HG02981 (cell line): Measurements from ENCODE around the gene KRTAP5-4.
"Not testable (repeated sequence)": the region's sequence is repeated elsewhere in the genome, so short reads cannot be mapped to it uniquely, and the experiment has no call there.

Experiments used
- ATAC-seq: cut with Tn5 transposase; IDR thresholded peaks from one replicate; pipeline ENCODE4 v1.9.1; 2021; ENCODE audit warnings: mild to moderate bottlenecking, moderate library complexity; ENCODE audit not compliant: unreplicated experiment

The KRTAP5-4 gene, protein sequence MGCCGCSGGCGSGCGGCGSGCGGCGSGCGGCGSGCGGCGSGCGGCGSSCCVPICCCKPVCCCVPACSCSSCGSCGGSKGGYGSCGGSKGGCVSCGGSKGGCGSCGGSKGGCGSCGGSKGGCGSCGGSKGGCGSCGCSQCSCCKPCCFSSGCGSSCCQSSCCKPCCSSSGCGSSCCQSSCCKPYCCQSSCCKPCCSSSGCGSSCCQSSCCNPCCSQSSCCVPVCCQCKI

GRCh38 chr11:1622086-1622485, at the start of gene KRTAP5-4:
KRTAP5-4 (minus strand) TSS chr11:1622138; CDS start chr11:1622093, 45 bp downstream.
- no peak for ATAC-seq

GRCh38 chr11:1671658-1672057, 49.7 kb upstream of the KRTAP5-4 start:
- no peak for ATAC-seq

DNA sequence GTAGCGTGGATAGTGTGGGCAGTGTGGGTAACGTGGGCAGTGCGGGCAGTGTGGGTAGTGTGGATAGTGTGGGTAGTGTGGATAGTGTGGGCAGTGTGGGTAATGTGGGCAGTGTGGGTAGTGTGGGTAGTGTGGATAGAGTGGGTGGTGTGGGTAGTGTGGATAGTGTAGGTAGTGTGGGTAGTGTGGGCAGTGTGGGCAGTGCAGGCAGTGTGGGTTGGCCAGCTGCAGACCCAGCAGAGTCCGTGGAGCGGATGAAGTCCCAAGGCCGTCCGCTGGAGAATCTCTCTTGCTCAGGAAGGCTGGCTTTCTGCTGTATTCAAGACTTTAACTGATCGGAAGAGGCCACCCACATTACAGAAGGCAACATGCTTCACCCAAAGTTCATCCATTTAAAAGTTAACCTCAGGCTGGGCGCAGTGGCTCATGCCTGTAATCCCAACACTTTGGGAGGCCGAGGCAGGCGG, 49.0 kb upstream of the KRTAP5-4 start:
- no peak for ATAC-seq

DNA sequence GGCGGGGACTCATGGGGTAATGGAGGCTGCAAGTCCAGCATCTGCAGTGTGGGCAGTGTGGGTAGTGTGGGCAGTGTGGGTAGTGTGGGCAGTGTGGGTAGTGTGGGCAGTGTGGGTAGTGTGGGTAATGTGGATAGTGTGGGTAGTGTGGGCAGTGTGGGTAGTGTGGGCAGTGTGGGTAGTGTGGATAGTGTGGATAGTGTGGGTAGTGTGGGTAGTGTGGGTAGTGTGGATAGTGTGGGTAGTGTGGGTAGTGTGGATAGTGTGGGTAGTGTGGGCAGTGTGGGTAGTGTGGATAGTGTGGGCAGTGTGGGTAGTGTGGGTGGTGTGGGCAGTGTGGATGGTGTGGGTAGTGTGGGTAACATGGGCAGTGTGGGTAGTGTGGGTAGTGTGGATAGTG, 48.5 kb upstream of the KRTAP5-4 start:
- not testable (repeated sequence) for ATAC-seq

- ATAC-seq = no peak
These were observed 47.7 kb upstream of the KRTAP5-4 start for GRCh38 chr11:1669546-1670218.

GRCh38 chr11:1668911-1669473, 47.1 kb upstream of the KRTAP5-4 start:
- no peak for ATAC-seq

DNA sequence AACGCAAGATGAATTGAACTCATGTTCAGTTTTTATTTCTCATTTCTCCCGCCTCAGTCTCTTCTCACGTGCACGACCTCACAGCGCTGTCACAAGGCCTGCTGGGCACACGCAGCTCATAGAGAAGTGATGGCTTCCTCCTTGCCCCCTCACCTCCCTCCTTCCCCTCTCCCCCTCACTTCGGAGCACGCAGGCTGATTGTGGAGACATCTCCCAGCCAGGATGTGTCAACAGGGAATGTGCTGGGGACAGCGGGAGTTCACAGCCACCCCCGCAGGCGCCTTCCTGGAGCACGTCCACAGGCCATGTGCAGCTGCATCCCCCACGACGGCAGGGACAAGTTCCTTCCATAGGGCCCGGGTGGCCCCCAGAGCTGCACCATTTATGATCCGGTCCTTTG, 46.0 kb upstream of the KRTAP5-4 start:
- no peak for ATAC-seq

DNA sequence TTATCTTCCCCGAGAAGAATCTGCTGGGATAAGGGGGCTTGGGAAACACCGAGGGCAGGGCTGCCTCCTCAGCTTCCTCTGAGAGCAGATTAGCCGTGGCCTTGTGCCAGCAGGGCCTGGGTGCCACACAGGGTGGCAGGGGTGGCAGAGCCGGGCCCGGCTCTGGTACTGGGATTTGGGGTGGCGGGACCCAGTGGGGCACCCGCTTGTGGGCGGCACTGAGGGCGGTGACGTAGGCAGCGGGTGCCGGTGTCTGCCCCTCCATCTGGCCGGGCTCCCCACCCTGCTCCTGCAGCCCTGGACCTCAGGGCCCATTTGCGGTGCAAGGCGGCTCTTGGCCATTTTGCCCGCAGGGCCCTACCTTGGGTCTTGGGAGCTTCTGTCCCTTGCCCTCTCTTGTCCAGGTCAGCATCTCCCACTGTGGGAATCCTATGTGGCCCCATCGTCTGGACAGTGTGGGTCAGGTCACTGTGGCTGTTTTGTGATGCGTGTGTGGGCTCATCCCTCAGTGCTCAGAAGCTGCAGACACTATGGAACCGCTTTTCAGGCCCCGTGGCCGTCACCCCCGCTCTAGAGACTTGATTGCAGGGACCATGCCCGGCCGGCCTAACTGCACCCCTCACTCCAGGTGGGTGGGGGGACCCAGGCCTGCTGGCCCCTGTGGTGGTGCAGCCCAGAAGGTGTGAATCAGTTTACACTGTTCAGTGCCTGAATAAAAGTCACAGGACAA, 45.3 kb upstream of the KRTAP5-4 start:
- ATAC-seq = no peak

GRCh38 chr11:1665313-1665712, 43.4 kb upstream of the KRTAP5-4 start:
- no peak for ATAC-seq

DNA sequence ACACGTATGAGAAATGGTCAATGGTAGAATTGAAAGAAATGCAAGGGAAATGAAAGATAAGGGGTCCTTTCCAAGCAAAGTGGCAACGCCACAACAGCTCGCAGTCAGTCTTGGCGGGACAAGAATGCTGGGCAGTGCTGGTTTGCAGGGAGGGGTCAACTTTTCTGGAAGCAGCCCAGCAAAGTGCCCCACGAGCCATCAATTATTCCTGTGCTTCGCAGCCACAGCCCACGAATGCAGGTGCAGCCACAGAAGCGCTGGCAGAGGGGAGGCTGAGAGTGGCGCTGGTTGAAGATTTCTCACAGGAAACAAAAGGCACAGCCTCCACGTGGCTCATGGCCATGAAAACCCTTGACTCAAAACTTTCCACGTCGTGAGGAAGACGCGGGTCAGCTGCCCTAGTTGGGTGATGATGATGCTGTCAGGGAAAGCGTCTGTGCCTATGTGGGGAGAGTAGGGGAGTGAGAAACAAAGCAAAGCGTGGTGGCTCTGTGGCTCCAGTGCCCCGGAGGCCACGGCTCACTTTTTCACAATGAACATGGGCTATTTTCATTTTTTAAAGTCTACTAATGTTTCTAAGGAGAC, 40.9 kb upstream of the KRTAP5-4 start:
- not testable (repeated sequence) for ATAC-seq

GRCh38 chr11:1661454-1662269, 39.7 kb upstream of the KRTAP5-4 start:
- ATAC-seq = not testable (repeated sequence)

DNA sequence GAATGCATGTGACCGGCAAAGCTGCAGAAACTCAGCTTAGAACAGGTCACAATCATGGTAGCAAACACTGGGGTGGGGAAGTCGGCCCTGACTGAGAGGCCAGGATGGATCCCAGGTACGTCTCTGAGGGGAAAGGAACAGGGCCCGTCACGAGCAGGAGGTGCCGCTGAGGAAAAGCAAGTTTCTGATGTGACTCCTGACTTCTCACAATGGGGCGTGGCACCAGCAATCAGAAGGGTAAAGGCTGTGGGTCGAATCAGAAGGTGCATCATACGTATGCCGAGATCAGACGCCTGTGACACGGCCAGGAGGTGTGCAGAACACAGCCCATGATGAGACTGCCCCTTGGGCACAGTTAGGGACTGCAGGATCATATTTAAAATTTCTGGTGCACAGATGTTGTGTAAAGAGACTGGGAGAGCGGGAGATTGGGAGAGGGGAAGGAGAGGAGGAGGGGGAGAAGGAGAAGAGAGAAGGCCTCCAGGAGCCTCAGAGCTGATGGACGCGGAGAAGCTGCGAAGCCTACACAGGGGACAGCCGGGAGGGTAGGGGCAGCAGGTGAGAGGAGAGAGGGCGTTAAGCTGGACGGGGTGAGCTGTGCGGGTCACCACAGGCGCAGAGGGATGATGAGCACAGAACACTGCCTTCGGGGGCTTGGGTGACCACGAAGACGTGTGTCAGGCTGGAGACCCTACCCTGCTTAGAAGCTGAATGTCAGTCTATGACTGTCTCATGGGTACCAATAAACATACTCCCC, 38.4 kb upstream of the KRTAP5-4 start:
- no peak for ATAC-seq

- no peak for ATAC-seq
These were observed 37.6 kb upstream of the KRTAP5-4 start for GRCh38 chr11:1659506-1659905.

- ATAC-seq = no peak
These were observed 34.7 kb upstream of the KRTAP5-4 start for GRCh38 chr11:1656670-1657069.

DNA sequence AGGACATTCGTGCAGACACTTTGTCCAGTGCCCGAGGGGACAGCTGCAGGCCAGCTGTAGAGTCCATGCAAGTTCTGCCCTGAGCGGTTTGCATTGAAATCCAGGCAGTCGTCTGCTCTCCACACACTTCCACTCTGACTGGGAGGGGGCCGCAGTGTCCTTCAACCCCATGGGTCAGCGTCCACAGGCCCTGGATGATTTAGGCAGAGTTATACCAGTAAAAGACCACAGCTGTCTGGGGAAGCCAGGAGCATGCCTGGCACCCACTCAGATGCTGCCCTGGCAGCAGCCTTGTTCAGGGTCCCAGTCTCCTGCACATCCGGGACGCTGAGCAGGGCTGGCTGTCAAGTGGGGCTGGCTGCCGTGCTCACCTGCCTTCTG, 34.1 kb upstream of the KRTAP5-4 start:
- no peak for ATAC-seq

DNA sequence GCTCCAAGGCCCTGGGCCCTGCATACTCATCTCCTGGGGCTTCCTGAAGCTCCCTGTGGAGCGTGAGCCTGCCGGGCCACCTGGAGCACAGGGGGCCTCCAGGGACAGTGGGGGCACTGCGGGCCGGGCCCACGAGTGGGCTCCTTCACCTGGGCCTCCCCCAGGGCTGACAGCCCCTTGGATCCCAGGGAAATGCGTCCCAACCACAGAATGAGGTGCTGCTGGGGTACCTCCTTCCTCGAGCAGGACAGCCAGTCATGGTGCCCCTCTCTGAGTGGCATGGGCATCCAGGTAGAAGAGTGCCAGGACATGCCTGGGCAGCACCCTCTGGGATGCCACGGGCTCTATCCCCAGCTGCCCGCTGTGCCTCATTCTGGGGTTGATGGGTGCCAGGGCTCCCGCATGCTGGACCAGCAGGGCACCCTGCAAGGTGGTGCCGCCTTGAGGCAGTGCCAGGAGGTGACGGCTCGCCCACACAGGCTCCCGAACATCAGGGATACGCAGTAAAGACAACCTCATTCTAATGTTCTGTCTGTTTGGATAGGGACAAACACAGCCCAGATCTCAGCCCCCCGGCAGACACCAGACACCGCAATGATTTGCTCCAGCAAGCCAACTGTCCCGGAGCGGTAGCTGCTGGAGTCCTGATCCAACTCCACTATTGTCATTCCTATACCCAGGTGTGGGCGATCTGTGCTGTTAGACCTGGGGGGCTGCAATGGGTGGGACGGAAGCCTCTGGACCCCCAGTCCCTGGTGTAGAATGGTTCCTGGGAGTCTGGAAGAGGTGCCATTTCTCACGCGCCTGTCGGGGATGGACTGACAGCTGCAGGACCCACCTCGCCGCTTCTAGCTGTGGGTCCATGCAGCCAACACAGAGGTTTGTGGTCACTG, 33.5 kb upstream of the KRTAP5-4 start:
- no peak for ATAC-seq

DNA sequence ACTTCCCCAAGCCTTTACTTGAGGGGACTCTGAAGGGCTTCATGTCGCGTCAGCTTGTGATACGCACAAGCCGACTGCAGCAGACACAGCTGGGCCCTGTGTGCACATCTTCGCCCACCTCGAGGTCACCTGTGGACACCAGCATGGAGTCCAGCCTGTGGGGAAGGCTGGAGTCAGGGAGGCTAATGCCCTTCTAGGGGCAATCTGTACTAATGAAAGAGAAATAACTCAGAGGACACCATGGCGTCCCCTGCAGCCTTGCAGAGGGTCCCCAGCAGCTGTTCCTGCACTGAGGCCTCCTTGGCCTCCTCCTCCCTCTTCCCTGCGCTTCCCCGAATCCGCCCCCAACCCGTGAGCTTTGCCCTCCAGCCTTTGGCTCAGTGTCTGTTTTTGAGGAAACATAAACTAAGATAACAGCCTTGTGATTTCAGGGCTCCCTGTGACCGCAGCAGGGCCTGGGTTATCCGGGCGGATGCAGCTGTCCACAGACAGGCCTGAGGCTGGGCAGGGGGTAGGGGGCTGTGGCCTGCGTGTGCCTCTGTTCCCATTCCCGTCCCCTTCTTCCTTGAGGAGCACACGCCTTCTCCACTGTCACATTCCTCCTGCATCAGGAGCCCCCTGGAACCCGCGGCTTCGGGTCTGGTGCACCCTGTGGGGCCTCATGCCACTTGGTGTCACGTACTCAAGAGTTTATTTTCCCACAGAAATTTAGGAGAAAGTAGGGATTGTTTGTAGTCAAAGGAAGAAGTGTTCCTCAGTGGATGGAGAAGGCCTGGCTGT, 32.6 kb upstream of the KRTAP5-4 start:
- ATAC-seq = no peak
